ENCODE results near the gene NLGN1.

DNA sequence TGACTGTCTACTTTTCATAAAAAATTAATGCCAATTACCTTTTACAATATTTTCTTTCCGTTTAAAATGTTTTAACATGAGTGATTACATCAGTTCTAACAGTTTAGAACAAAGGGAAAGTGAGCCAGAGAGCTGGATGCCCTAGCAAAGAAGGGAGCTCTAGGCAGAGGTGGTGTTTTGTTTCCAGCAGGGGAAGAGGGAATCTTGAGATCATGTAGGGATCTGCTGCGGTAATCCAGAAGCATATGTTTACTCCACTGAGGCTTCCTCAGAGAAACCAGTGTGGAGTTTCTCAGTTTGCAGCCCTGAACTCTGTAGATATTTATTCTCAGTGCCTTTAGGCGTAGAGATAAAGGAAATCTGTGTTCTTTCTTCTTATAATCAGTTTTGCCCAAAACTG lies 399.3 kb downstream of the NLGN1 start:
- TF ChIP-seq YY1 (IDR thresholded peaks at IDR 0.05; ENCODE audit: low read depth, low read length) = no peak
- no peak for TF ChIP-seq POLR2A (IDR thresholded peaks at IDR 0.05; ENCODE audit: control extremely low read depth in 1 of 2, low read depth in 2 of 2, low read length in 2 of 2)
- TF ChIP-seq EGR1 (IDR thresholded peaks at IDR 0.05; ENCODE audit: borderline replicate concordance, low read depth, low read length) = no peak
- TF ChIP-seq, protein P1, sequence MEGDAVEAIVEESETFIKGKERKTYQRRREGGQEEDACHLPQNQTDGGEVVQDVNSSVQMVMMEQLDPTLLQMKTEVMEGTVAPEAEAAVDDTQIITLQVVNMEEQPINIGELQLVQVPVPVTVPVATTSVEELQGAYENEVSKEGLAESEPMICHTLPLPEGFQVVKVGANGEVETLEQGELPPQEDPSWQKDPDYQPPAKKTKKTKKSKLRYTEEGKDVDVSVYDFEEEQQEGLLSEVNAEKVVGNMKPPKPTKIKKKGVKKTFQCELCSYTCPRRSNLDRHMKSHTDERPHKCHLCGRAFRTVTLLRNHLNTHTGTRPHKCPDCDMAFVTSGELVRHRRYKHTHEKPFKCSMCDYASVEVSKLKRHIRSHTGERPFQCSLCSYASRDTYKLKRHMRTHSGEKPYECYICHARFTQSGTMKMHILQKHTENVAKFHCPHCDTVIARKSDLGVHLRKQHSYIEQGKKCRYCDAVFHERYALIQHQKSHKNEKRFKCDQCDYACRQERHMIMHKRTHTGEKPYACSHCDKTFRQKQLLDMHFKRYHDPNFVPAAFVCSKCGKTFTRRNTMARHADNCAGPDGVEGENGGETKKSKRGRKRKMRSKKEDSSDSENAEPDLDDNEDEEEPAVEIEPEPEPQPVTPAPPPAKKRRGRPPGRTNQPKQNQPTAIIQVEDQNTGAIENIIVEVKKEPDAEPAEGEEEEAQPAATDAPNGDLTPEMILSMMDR (IDR thresholded peaks at IDR 0.05; ENCODE audit: control extremely low read depth in 1 of 3, insufficient read depth in 1 of 3, low read depth in 1 of 3, low read length in 3 of 3) = no peak
- no peak for TF ChIP-seq KDM5A (IDR thresholded peaks at IDR 0.05; ENCODE audit: low read length)
- no peak for TF ChIP-seq SP2 (IDR thresholded peaks at IDR 0.05; ENCODE audit: low read length)
- TF ChIP-seq BCL11A (IDR thresholded peaks at IDR 0.05; ENCODE audit: low read depth in 2 of 2, low read length in 2 of 2) = no peak
- TF ChIP-seq, protein P2, sequence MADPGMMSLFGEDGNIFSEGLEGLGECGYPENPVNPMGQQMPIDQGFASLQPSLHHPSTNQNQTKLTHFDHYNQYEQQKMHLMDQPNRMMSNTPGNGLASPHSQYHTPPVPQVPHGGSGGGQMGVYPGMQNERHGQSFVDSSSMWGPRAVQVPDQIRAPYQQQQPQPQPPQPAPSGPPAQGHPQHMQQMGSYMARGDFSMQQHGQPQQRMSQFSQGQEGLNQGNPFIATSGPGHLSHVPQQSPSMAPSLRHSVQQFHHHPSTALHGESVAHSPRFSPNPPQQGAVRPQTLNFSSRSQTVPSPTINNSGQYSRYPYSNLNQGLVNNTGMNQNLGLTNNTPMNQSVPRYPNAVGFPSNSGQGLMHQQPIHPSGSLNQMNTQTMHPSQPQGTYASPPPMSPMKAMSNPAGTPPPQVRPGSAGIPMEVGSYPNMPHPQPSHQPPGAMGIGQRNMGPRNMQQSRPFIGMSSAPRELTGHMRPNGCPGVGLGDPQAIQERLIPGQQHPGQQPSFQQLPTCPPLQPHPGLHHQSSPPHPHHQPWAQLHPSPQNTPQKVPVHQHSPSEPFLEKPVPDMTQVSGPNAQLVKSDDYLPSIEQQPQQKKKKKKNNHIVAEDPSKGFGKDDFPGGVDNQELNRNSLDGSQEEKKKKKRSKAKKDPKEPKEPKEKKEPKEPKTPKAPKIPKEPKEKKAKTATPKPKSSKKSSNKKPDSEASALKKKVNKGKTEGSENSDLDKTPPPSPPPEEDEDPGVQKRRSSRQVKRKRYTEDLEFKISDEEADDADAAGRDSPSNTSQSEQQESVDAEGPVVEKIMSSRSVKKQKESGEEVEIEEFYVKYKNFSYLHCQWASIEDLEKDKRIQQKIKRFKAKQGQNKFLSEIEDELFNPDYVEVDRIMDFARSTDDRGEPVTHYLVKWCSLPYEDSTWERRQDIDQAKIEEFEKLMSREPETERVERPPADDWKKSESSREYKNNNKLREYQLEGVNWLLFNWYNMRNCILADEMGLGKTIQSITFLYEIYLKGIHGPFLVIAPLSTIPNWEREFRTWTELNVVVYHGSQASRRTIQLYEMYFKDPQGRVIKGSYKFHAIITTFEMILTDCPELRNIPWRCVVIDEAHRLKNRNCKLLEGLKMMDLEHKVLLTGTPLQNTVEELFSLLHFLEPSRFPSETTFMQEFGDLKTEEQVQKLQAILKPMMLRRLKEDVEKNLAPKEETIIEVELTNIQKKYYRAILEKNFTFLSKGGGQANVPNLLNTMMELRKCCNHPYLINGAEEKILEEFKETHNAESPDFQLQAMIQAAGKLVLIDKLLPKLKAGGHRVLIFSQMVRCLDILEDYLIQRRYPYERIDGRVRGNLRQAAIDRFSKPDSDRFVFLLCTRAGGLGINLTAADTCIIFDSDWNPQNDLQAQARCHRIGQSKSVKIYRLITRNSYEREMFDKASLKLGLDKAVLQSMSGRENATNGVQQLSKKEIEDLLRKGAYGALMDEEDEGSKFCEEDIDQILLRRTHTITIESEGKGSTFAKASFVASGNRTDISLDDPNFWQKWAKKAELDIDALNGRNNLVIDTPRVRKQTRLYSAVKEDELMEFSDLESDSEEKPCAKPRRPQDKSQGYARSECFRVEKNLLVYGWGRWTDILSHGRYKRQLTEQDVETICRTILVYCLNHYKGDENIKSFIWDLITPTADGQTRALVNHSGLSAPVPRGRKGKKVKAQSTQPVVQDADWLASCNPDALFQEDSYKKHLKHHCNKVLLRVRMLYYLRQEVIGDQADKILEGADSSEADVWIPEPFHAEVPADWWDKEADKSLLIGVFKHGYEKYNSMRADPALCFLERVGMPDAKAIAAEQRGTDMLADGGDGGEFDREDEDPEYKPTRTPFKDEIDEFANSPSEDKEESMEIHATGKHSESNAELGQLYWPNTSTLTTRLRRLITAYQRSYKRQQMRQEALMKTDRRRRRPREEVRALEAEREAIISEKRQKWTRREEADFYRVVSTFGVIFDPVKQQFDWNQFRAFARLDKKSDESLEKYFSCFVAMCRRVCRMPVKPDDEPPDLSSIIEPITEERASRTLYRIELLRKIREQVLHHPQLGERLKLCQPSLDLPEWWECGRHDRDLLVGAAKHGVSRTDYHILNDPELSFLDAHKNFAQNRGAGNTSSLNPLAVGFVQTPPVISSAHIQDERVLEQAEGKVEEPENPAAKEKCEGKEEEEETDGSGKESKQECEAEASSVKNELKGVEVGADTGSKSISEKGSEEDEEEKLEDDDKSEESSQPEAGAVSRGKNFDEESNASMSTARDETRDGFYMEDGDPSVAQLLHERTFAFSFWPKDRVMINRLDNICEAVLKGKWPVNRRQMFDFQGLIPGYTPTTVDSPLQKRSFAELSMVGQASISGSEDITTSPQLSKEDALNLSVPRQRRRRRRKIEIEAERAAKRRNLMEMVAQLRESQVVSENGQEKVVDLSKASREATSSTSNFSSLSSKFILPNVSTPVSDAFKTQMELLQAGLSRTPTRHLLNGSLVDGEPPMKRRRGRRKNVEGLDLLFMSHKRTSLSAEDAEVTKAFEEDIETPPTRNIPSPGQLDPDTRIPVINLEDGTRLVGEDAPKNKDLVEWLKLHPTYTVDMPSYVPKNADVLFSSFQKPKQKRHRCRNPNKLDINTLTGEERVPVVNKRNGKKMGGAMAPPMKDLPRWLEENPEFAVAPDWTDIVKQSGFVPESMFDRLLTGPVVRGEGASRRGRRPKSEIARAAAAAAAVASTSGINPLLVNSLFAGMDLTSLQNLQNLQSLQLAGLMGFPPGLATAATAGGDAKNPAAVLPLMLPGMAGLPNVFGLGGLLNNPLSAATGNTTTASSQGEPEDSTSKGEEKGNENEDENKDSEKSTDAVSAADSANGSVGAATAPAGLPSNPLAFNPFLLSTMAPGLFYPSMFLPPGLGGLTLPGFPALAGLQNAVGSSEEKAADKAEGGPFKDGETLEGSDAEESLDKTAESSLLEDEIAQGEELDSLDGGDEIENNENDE (IDR thresholded peaks at IDR 0.05; ENCODE audit: insufficient replicate concordance, low read length) = no peak
- no peak for TF ChIP-seq EZH2 (IDR thresholded peaks at IDR 0.05; ENCODE audit: low read depth, low read length, severe bottlenecking)
- TF ChIP-seq PHF8 (conservative IDR thresholded peaks at IDR 0.05; ENCODE audit: low read depth, low read length) = no peak
- no peak for TF ChIP-seq FOSL1 (IDR thresholded peaks at IDR 0.05; ENCODE audit: insufficient read depth, low read depth, low read length)
- TF ChIP-seq ZNF274 (IDR thresholded peaks at IDR 0.05; ENCODE audit: borderline replicate concordance, extremely low read depth, low read length) = no peak
